SJCRH30 (cell line): ENCODE measurements around the gene NCOR1. TPM values are rescaled to one million over a fixed set of nuclear protein-coding genes. Genes with fewer than 3 reads are reported as not detected.
A peak's percentile ranks its signal among the peaks of the same experiment; 100 is the strongest.

Experiments
- DNase-seq, 2 experiments: peaks; one replicate each; pipeline ENCODE4 v3.0.0-alpha.2; 2015 to 2020
- H3K27ac ChIP-seq: fragments of 250-450 bp; sonication (Bioruptor Pico); 2 replicates; pipeline ENCODE4 v1.5.1; 2020; ENCODE audit warnings: mild to moderate bottlenecking, moderate library complexity
- H3K27me3 ChIP-seq: fragments of 250-450 bp; sonication (Bioruptor Pico); 2 replicates; pipeline ENCODE4 v1.5.1; 2020; ENCODE audit warnings: mild to moderate bottlenecking, moderate library complexity
- H3K36me3 ChIP-seq: fragments of 250-450 bp; sonication (Bioruptor Pico); 2 replicates; pipeline ENCODE4 v1.5.1; 2020; ENCODE audit warnings: mild to moderate bottlenecking, moderate library complexity
- H3K4me1 ChIP-seq: fragments of 250-450 bp; sonication (Bioruptor Pico); 2 replicates; pipeline ENCODE4 v1.5.1; 2020; ENCODE audit warnings: mild to moderate bottlenecking, moderate library complexity
- H3K4me3 ChIP-seq: fragments of 250-450 bp; sonication (Bioruptor Pico); 2 replicates; pipeline ENCODE4 v1.5.1; 2020; ENCODE audit warnings: mild to moderate bottlenecking, moderate library complexity
- H3K9me3 ChIP-seq: fragments of 250-450 bp; sonication (Bioruptor Pico); replicated peaks from 2 replicates; pipeline ENCODE4 v1.5.1; 2020; ENCODE audit warnings: mild to moderate bottlenecking, moderate library complexity
- total RNA-seq: library from RNA; depleted of rRNA; stranded (reverse); fragments of >200 nt; shearing (Covaris generic); gene quantifications from 2 replicates; pipeline ENCODE4 v1.2.3, GENCODE V29; 2014

Gene NCOR1
- total RNA-seq, 1 experiment from 2014 or later: 274 TPM

- DNase-seq: no peak
- peaks cover 98% of the 10 kb centered on the region for H3K36me3 ChIP-seq
- H3K4me1 ChIP-seq: peaks cover 6% of the 10 kb centered on the region; the same call in 1 of the 2 replicates
- H3K27ac ChIP-seq: no peak overlapping the region
- H3K4me3 ChIP-seq: no peak overlapping the region
- no peaks in the 10 kb centered on the region for H3K9me3 ChIP-seq
- H3K27me3 ChIP-seq: no peaks in the 10 kb centered on the region
Observed at GRCh38 chr17:16026895-16027294, 188.4 kb downstream of the NCOR1 start.

- Histone ChIP-seq H3K36me3 (peaks cover 98% of the 10 kb centered on the region), H3K4me3 (no peak overlapping the region), H3K27me3 (no peaks in the 10 kb centered on the region), H3K27ac (no peak overlapping the region), H3K9me3 (no peaks in the 10 kb centered on the region), H3K4me1 (no peaks in the 10 kb centered on the region)
- no peak for DNase-seq
Observed at GRCh38 chr17:16025202-16025601, 190.1 kb downstream of the NCOR1 start.

GRCh38 chr17:16023881-16024280 is 191.5 kb downstream of the NCOR1 start:
- H3K4me3 ChIP-seq: no peak overlapping the region
- no peaks in the 10 kb centered on the region for H3K9me3 ChIP-seq
- H3K4me1 ChIP-seq: no peaks in the 10 kb centered on the region
- no peaks in the 10 kb centered on the region for H3K27me3 ChIP-seq
- H3K36me3 ChIP-seq: peaks cover 98% of the 10 kb centered on the region
- no peak for DNase-seq
- no peak overlapping the region for H3K27ac ChIP-seq

- no peak for DNase-seq
- Histone ChIP-seq H3K36me3 (peaks cover 94% of the 10 kb centered on the region), H3K9me3 (no peaks in the 10 kb centered on the region; the same call in 1 of the 2 replicates)
Observed at GRCh38 chr17:16019347-16019746, 196.0 kb downstream of the NCOR1 start.

GRCh38 chr17:16013943-16014407 is 201.4 kb downstream of the NCOR1 start:
- peaks cover 10% of the 10 kb centered on the region for H3K4me1 ChIP-seq
- peaks cover 92% of the 10 kb centered on the region for H3K36me3 ChIP-seq
- DNase-seq: peak; percentile 51 to 82
- H3K9me3 ChIP-seq: no peaks in the 10 kb centered on the region; the same call in 1 of the 2 replicates
- no peaks in the 10 kb centered on the region for H3K27me3 ChIP-seq
- H3K27ac ChIP-seq: no peak overlapping the region
- H3K4me3 ChIP-seq: no peak overlapping the region

More at GRCh38 chr17:16019347-16019746, 196.0 kb downstream of the NCOR1 start:
- H3K4me1 ChIP-seq: peaks cover 6% of the 10 kb centered on the region; the same call in 1 of the 2 replicates
- no peak overlapping the region for H3K27ac ChIP-seq
- no peaks in the 10 kb centered on the region for H3K27me3 ChIP-seq
- H3K4me3 ChIP-seq: no peak overlapping the region

GRCh38 chr17:16007439-16007838 is 207.9 kb downstream of the NCOR1 start:
- Histone ChIP-seq H3K36me3 (peaks cover 96% of the 10 kb centered on the region), H3K27ac (no peak overlapping the region), H3K9me3 (peaks cover 3% of the 10 kb centered on the region; the same call in 1 of the 2 replicates), H3K4me1 (no peaks in the 10 kb centered on the region), H3K27me3 (no peaks in the 10 kb centered on the region), H3K4me3 (no peak overlapping the region)
- DNase-seq: no peak

- Histone ChIP-seq H3K9me3 (peaks cover 16% of the 10 kb centered on the region), H3K27me3 (no peaks in the 10 kb centered on the region), H3K27ac (no peak overlapping the region), H3K4me3 (no peak overlapping the region), H3K4me1 (peaks cover 2% of the 10 kb centered on the region; the same call in 1 of the 2 replicates), H3K36me3 (peaks cover 95% of the 10 kb centered on the region)
- no peak for DNase-seq
Observed at GRCh38 chr17:16005636-16006035, 209.7 kb downstream of the NCOR1 start.

- no peak for DNase-seq
- no peak overlapping the region for H3K4me3 ChIP-seq
- no peaks in the 10 kb centered on the region for H3K27me3 ChIP-seq
- H3K36me3 ChIP-seq: peaks cover 80% of the 10 kb centered on the region
- H3K27ac ChIP-seq: no peak overlapping the region
- H3K9me3 ChIP-seq: peaks cover 16% of the 10 kb centered on the region
- H3K4me1 ChIP-seq: peaks cover 3% of the 10 kb centered on the region; the same call in 1 of the 2 replicates
Observed at GRCh38 chr17:16003841-16004240, 211.5 kb downstream of the NCOR1 start.

GRCh38 chr17:16002708-16003260 is 212.6 kb downstream of the NCOR1 start:
- H3K4me1 ChIP-seq: peaks cover 7% of the 10 kb centered on the region
- H3K9me3 ChIP-seq: peaks cover 16% of the 10 kb centered on the region
- peaks cover 69% of the 10 kb centered on the region for H3K36me3 ChIP-seq
- no peak overlapping the region for H3K4me3 ChIP-seq
- no peak for DNase-seq
- H3K27ac ChIP-seq: no peak overlapping the region
- H3K27me3 ChIP-seq: no peaks in the 10 kb centered on the region

- peaks cover 56% of the 10 kb centered on the region for H3K36me3 ChIP-seq
- no peak for DNase-seq
- H3K27ac ChIP-seq: no peak overlapping the region
- peaks cover 16% of the 10 kb centered on the region for H3K9me3 ChIP-seq
- no peak overlapping the region; the same call in 1 of the 2 replicates for H3K4me3 ChIP-seq
- H3K27me3 ChIP-seq: no peaks in the 10 kb centered on the region
- H3K4me1 ChIP-seq: peaks cover 7% of the 10 kb centered on the region
Observed at GRCh38 chr17:16001226-16001897, 214.0 kb downstream of the NCOR1 start.

- Histone ChIP-seq H3K9me3 (peaks cover 16% of the 10 kb centered on the region), H3K4me1 (peaks cover 7% of the 10 kb centered on the region), H3K27ac (peak overlapping the region; percentile 54), H3K4me3 (peak overlapping the region; percentile 79), H3K27me3 (no peaks in the 10 kb centered on the region), H3K36me3 (peaks cover 45% of the 10 kb centered on the region)
- DNase-seq: peak; percentile 70 to 78
Observed at GRCh38 chr17:15999974-16000827, 215.1 kb downstream of the NCOR1 start.

GRCh38 chr17:15999141-15999973 is 216.0 kb downstream of the NCOR1 start, which contains the start of the genes TTC19 and ZSWIM7:
TSS of gene TTC19 (plus strand) at chr17:15999824. CDS start at chr17:15999849, 25 bp downstream.
TSS of gene ZSWIM7 (minus strand) at chr17:15999704. CDS start at chr17:15999594, 110 bp downstream.
- peak; percentile 99 for DNase-seq
- Histone ChIP-seq H3K4me3 (peak within 1 kb of the TSS; percentile 79), H3K9me3 (peaks cover 16% of the 10 kb centered on the region), H3K36me3 (peaks cover 36% of the 10 kb centered on the region), H3K27me3 (no peaks in the 10 kb centered on the region), H3K27ac (peak within 1 kb of the TSS; percentile 81), H3K4me1 (peaks cover 7% of the 10 kb centered on the region)

GRCh38 chr17:15998031-15998562 is 217.2 kb downstream of the NCOR1 start:
- Histone ChIP-seq H3K36me3 (peaks cover 24% of the 10 kb centered on the region), H3K4me1 (peaks cover 7% of the 10 kb centered on the region), H3K27me3 (no peaks in the 10 kb centered on the region), H3K27ac (no peak overlapping the region; the same call in 1 of the 2 replicates), H3K4me3 (peak overlapping the region; percentile 79; the same call in 1 of the 2 replicates), H3K9me3 (peaks cover 16% of the 10 kb centered on the region)
- no peak for DNase-seq
